Transverse colon (tissue), 4 donors: ENCODE measurements around the gene OBSCN. TPM values are rescaled to one million over a fixed set of nuclear protein-coding genes. Genes with fewer than 3 reads are reported as not detected.

Source experiments
- DNase-seq: peaks from one replicate; pipeline ENCODE4 v3.0.0-alpha.2; 2019
- H3K27ac ChIP-seq, 4 donors: fragments of 200-600 bp; sonication (generic); 2 replicates each; pipeline ENCODE4 v1.5.1; 2016 to 2018; ENCODE audit warnings: inconsistent platforms in 4 of 4
- H3K27me3 ChIP-seq: fragments of 200-600 bp; sonication (generic); 2 replicates; pipeline ENCODE4 v1.5.1; 2017; ENCODE audit warnings: inconsistent platforms
- H3K36me3 ChIP-seq, 4 donors: fragments of 200-600 bp; sonication (generic); 2 replicates each; pipeline ENCODE4 v1.5.1; 2017 to 2019; ENCODE audit warnings: inconsistent platforms in 4 of 4
- H3K4me1 ChIP-seq, 4 donors: fragments of 200-600 bp; sonication (generic); 2 replicates each; pipeline ENCODE4 v1.5.1; 2017 to 2020; ENCODE audit warnings: inconsistent platforms in 4 of 4
- H3K4me3 ChIP-seq, 4 donors: fragments of 200-600 bp; sonication (generic); 1 replicate in 1 of 4; 2 replicates in 3 of 4; pipeline versions ENCODE4 v1.5.1 to v1.6.1; 2017 to 2019; ENCODE audit warnings: inconsistent platforms in 4 of 4
- H3K9me3 ChIP-seq, 2 donors: fragments of 200-600 bp; sonication (generic); 2 replicates each; pipeline ENCODE4 v1.5.1; 2017 to 2019; ENCODE audit warnings: inconsistent platforms in 2 of 2
- CTCF ChIP-seq, 5 experiments: fragments of 200-600 bp in 3 of 5; fragments of 450-650 bp in 2 of 5; sonication (generic) in 3 of 5; IDR thresholded peaks; 1 replicate in 2 of 5; 2 replicates in 3 of 5; pipeline ENCODE4 v1.5.1; 2016 to 2017; ENCODE audit warnings: antibody characterized with exemption in 5 of 5, inconsistent platforms in 3 of 5, mild to moderate bottlenecking in 2 of 5, moderate library complexity in 1 of 5
- EP300 ChIP-seq: sonication (generic); formaldehyde crosslinking; IDR thresholded peaks from one replicate; pipeline ENCODE4 v1.6.1; 2017; ENCODE audit warnings: antibody characterized with exemption, low read depth
- POLR2A ChIP-seq: fragments of 450-650 bp; IDR thresholded peaks from one replicate; pipeline ENCODE4 v1.6.1; 2016; ENCODE audit warnings: antibody characterized with exemption, mild to moderate bottlenecking, moderate library complexity
- POLR2AphosphoS5 ChIP-seq, 3 donors: sonication (generic); formaldehyde crosslinking; IDR thresholded peaks; one replicate each; pipeline ENCODE4 v1.6.1; 2016; ENCODE audit warnings: antibody characterized with exemption in 3 of 3
- WGBS, 2 donors: methylation state at CpG; one replicate each; pipeline ENCODE4 v1.1.5; 2018; ENCODE audit warnings: low coverage in 1 of 2; 5-methylcytosine and 5-hydroxymethylcytosine counted together
- in situ Hi-C, 4 donors: fragments of 200-750 bp; cut with MboI; loops; one replicate each; pipeline versions ENCODE4 v1.15.0 to v1.15.1; 2017; ENCODE audit warnings: low sequenced_read_pairs in 3 of 4, low pct_ligation_motif_present in 1 of 4, low pct_unique_long_range_greater_than_20kb in 1 of 4
- intact Hi-C: fragments of 100-400 bp; cut with DNase I; formaldehyde crosslinking; loops from one replicate; pipeline ENCODE4 v1.15.1; 2023; ENCODE audit warnings: low total_unique reads
- total RNA-seq, 4 donors: library from RNA; depleted of rRNA; stranded (reverse); fragments of >200 nt; gene quantifications; one replicate each; pipeline ENCODE4 v1.1.0, GENCODE V29; 2016

Gene OBSCN
- total RNA-seq, 4 donors from 2014 or later = 11.9 to 21.7 (median 15.8) TPM

GRCh38 chr1:228216371-228217320 is 8.8 kb downstream of the OBSCN start:
- in situ Hi-C loops = no loop called here
- no peaks in the 10 kb centered on the region for H3K9me3 ChIP-seq
- H3K4me3 ChIP-seq = no peak overlapping the region
- intact Hi-C loops = no loop called here
- H3K27ac ChIP-seq = no peak overlapping the region
- TF ChIP-seq POLR2AphosphoS5 (IDR thresholded peaks at IDR 0.05) = no peak
- no peak for TF ChIP-seq POLR2A
- no peak for TF ChIP-seq CTCF (IDR thresholded peaks at IDR 0.05)
- TF ChIP-seq EP300 = no peak
- DNase-seq = no peak
- H3K4me1 ChIP-seq = peaks cover 0 to 15% (median 11%) of the 10 kb centered on the region in 4 donors
- H3K36me3 ChIP-seq = no peaks in the 10 kb centered on the region
- WGBS, 2 donors = 73 to 92% methylated on average over 11 to 53 of the region's 53 CpGs
- peaks cover 3% of the 10 kb centered on the region for H3K27me3 ChIP-seq

GRCh38 chr1:228217551-228218344 is 9.9 kb downstream of the OBSCN start:
- 75 to 81% methylated on average over 13 to 14 of the region's 14 CpGs for WGBS, 2 donors
- no peak for DNase-seq

GRCh38 chr1:228218513-228219244 is 10.8 kb downstream of the OBSCN start:
- in situ Hi-C loops = no loop called here
- no peak for DNase-seq
- peaks cover 0 to 4% (median 2%) of the 10 kb centered on the region in 4 donors for H3K4me1 ChIP-seq
- no peaks in the 10 kb centered on the region for H3K27me3 ChIP-seq
- intact Hi-C loops = no loop called here
- no peak overlapping the region for H3K4me3 ChIP-seq
- H3K36me3 ChIP-seq = no peaks in the 10 kb centered on the region
- 77 to 79% methylated on average over 5 to 14 of the region's 14 CpGs for WGBS, 2 donors
- no peak overlapping the region for H3K27ac ChIP-seq
- TF ChIP-seq EP300 = no peak
- TF ChIP-seq CTCF (IDR thresholded peaks at IDR 0.05) = no peak
- TF ChIP-seq POLR2AphosphoS5 (IDR thresholded peaks at IDR 0.05) = no peak
- H3K9me3 ChIP-seq = no peaks in the 10 kb centered on the region

More at GRCh38 chr1:228217551-228218344, 9.9 kb downstream of the OBSCN start:
- Histone ChIP-seq H3K4me3 (no peak overlapping the region), H3K36me3 (no peaks in the 10 kb centered on the region), H3K9me3 (no peaks in the 10 kb centered on the region), H3K27ac (no peak overlapping the region), H3K27me3 (peaks cover under 1% of the 10 kb centered on the region), H3K4me1 (peaks cover 0 to 11% (median 9%) of the 10 kb centered on the region in 4 donors)
- intact Hi-C loops (no loop called here), in situ Hi-C loops (no loop called here)
- TF ChIP-seq EP300 = no peak
- no peak for TF ChIP-seq POLR2A
- no peak for TF ChIP-seq CTCF (IDR thresholded peaks at IDR 0.05)
- TF ChIP-seq POLR2AphosphoS5 (IDR thresholded peaks at IDR 0.05) = no peak
